HG03095 (cell line): ENCODE data around the gene GRK7.

Experiments used
- ATAC-seq: cut with Tn5 transposase; IDR thresholded peaks from one replicate; pipeline ENCODE4 v1.9.1; 2021; ENCODE audit warnings: moderate library complexity; ENCODE audit not compliant: unreplicated experiment

The GRK7 gene, protein sequence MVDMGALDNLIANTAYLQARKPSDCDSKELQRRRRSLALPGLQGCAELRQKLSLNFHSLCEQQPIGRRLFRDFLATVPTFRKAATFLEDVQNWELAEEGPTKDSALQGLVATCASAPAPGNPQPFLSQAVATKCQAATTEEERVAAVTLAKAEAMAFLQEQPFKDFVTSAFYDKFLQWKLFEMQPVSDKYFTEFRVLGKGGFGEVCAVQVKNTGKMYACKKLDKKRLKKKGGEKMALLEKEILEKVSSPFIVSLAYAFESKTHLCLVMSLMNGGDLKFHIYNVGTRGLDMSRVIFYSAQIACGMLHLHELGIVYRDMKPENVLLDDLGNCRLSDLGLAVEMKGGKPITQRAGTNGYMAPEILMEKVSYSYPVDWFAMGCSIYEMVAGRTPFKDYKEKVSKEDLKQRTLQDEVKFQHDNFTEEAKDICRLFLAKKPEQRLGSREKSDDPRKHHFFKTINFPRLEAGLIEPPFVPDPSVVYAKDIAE (N-terminal part only)

DNA sequence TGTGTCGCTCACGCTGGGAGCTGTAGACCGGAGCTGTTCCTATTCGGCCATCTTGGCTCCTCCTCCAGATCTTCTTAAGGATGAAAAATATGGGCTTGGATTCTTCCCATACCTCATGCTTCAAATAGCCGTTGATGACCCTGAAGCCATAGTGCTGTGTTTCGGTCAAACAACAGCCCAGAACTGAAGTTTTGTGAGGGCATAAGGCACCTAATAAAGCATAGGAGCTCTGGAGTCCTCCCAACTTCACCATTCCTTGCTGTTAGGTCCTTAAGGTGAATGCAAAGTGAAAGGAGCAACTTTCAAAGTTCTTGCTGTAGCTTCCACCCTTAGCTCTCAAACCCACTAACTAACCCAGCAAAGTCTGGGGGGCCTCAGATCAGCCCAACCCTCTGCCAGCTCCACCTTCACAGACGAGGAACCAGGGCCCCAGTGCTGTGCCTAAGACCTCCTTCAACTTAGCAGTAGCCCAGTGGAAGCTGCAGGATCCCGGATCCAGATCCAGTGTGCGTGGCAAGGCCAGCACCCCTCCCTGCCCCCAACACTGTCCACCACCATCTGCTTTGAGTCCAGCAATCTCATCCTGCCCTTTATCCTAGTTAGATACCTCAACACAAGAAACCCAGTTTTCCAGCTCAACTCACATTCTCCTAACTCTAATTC, at the start of gene GRK7:
Gene GRK7 (plus strand): TSS at position 321 of the 663 bp plus-strand sequence. CDS start 14,877 bp downstream, outside the sequence.
- no peak for ATAC-seq

DNA sequence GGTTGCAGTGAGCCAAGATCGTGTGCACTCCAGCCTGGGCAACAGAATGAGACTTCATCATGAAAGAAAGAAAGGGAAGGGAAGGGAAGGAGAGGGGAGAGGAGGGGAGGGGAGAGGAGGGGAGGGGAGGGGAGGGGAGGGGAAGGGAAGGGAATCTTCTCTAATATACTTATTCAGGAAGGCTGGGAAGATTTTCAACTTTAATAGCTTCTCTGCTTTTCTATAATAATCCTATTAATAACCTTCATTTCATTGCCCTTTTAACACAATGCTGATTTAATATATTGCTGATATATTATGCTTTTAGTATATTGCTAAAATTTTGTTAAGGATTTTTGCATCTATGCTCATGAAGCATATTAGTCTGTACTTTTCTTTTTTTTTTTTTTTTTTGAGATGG, 48.5 kb upstream of the GRK7 start:
- no peak for ATAC-seq

GRCh38 chr3:141722081-141722480, 41.1 kb upstream of the GRK7 start:
- no peak for ATAC-seq

DNA sequence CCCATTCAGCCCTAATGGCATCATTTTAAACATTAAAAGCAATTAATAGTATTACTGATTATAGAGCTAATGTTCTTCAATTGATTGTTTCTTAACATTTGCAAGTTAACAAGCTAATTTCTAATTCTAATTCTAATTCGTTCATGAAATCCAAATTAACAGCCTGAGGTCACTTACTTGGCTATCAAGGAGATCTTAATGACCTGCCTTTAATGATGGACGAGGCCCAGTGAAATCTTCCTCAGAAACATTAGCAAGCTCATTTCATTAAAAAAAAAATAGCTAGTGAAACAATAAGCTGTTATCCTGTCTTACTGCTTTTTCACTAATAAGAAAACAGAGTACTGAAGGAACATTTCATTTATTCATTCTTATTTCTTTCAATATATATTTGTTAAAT, 40.6 kb upstream of the GRK7 start:
- no peak for ATAC-seq

DNA sequence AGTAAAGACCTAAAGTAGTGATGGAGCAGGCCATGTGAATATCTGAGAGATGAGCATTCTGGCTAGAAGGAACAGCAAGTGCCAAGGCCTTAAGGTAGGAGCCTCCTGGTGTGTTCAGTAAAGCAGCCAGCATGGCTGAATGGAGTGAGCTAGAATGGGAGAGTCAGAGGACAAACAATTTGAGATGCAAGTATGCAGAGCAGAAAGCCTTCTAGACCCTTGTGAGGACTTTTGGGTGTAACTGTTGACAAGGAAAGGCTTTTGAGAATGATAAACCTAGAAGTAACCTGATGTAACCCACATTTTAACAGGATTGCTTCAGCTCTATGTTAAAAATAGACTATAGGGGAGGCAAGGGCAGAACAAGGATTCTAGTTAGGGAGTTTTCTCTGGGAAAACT, 40.0 kb upstream of the GRK7 start:
- ATAC-seq, result no peak

DNA sequence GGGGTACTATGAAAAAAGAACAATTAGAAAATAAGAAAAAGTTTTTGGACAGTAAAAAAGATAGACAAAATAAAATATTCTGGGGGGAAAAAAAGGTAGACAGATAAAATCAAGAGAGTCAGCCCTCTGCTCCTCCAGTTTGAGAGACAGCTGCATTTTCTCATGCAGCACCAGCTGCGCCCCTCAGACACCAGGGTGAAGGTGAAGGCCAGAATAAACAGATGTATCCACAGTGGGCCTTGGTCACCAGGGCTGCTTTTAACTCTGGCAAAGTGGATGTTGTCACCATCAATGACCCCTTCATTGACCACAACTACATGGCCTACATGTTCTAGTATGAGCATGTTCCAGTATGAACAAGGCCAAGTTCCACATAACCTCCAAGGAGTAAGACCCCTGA, 39.0 kb upstream of the GRK7 start:
- no peak for ATAC-seq

- ATAC-seq, result no peak
Measured at GRCh38 chr3:141725036-141725435, 38.2 kb upstream of the GRK7 start.

DNA sequence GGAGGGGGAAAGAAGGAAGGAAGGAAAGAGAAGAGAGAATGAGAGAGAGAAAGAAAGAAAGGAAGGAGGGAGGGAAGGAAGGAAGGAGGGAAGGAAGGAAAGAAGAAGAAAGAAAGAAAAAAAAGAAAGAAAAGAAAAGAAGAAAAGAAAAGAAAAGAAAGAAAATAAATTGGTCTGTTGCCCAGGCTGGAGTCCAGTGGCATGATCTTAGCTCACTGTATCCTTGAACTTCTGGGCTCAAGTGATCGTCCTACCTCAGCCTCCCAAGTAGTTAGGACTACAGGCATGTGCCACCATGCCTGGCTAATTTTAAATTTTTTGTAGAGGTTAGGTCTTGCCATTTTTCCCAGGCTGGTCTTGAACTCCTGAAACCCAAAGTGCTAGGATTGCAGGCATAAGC, 36.7 kb upstream of the GRK7 start:
- no peak for ATAC-seq

GRCh38 chr3:141728355-141728892, 34.8 kb upstream of the GRK7 start:
- ATAC-seq, result no peak

GRCh38 chr3:141729240-141729639, 34.0 kb upstream of the GRK7 start:
- ATAC-seq, result no peak

DNA sequence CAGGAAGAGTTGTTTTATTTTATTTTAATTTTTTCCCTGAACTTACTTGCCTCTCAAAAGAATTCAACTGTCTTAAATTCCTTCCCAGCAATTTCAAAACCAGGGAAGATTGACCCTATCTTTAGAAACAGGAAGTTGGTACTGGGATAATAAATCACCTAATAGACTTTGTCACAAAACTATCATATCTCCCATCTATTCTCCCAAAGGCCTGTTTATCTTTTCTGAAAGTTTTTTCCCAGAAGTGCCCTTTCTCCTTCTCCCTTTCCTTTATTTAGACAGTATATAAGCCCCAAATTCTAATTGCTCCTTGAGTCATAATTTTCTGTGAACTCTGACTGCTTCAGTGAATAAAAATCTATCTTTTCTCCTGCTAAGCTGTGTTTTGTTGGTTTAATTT, 28.0 kb upstream of the GRK7 start:
- no peak for ATAC-seq

GRCh38 chr3:141735770-141736465, 27.3 kb upstream of the GRK7 start:
- ATAC-seq, result no peak

- no peak for ATAC-seq
Measured at GRCh38 chr3:141737093-141737492, 26.1 kb upstream of the GRK7 start.

GRCh38 chr3:141737678-141738021, 25.6 kb upstream of the GRK7 start:
- ATAC-seq, result no peak

GRCh38 chr3:141738022-141738890, 25.0 kb upstream of the GRK7 start, which contains the start of gene RNF7:
RNF7 (plus strand) TSS chr3:141738298; CDS start chr3:141738342, 44 bp downstream.
- peak; percentile 92 for ATAC-seq

GRCh38 chr3:141738891-141739363, 24.3 kb upstream of the GRK7 start:
- no peak for ATAC-seq

GRCh38 chr3:141739731-141740130, 23.5 kb upstream of the GRK7 start:
- no peak for ATAC-seq

GRCh38 chr3:141740349-141740748, 22.9 kb upstream of the GRK7 start:
- no peak for ATAC-seq

DNA sequence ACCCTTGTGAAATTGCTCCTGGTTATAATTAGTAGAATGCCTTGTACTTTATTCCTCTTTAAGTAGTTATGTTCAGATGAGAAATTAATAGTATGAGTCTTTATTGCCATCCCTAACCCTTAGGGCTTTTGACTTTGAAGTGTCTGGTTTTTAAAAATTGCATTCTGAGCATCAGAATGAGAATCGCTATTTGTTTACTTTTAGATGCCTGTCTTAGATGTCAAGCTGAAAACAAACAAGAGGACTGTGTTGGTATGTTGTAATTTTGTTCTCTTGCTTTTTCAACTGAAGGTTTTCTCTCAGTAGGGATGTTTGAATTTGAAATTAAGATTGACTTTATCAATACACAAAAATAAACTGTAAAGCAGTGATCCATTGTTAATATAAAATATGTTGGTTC, 19.9 kb upstream of the GRK7 start:
- no peak for ATAC-seq

- ATAC-seq, result no peak
Measured at GRCh38 chr3:141746962-141747361, 16.2 kb upstream of the GRK7 start.
